Thoracic aorta (tissue), 2 donors: ENCODE results near the gene MVK. TPM values are rescaled to one million over a fixed set of nuclear protein-coding genes. Genes with fewer than 3 reads are reported as not detected.

Experiments
- ATAC-seq: fragments of 150-250 bp; one replicate; pipeline ENCODE4 v1.8.0; 2017; ENCODE audit warnings: low read depth; ENCODE audit not compliant: insufficient number of reproducible peaks, low FRiP score
- DNase-seq: peaks from one replicate; pipeline ENCODE4 v3.0.0-alpha.2; 2020; ENCODE audit warnings: low spot score
- H3K27ac ChIP-seq, 2 donors: fragments of 200-600 bp; sonication (generic); 1 replicate in 1 of 2; 2 replicates in 1 of 2; pipeline ENCODE4 v1.5.1; 2016; ENCODE audit warnings: mild to moderate bottlenecking in 2 of 2, moderate library complexity in 2 of 2
- H3K27me3 ChIP-seq: fragments of 200-600 bp; sonication (generic); replicated peaks from 2 replicates; pipeline ENCODE4 v1.6.0; 2016; ENCODE audit warnings: mild to moderate bottlenecking; ENCODE audit not compliant: insufficient read depth
- H3K36me3 ChIP-seq: fragments of 200-600 bp; sonication (generic); one replicate; pipeline ENCODE4 v1.5.1; 2016
- H3K4me1 ChIP-seq, 2 donors: fragments of 200-600 bp; sonication (generic); 1 replicate in 1 of 2; 2 replicates in 1 of 2; pipeline versions ENCODE4 v1.5.1 to v1.6.0; 2016; ENCODE audit warnings: low read depth in 2 of 2, mild to moderate bottlenecking in 1 of 2; ENCODE audit not compliant: control insufficient read depth in 1 of 2
- H3K4me3 ChIP-seq: fragments of 200-600 bp; sonication (generic); 2 replicates; pipeline ENCODE4 v1.5.1; 2016; ENCODE audit warnings: mild to moderate bottlenecking
- H3K9me3 ChIP-seq: fragments of 200-600 bp; sonication (generic); 2 replicates; pipeline ENCODE4 v1.5.1; 2016
- CTCF ChIP-seq: fragments of 200-600 bp; sonication (generic); IDR thresholded peaks from one replicate; pipeline ENCODE4 v1.5.1; 2019; ENCODE audit warnings: antibody characterized with exemption
- total RNA-seq, 2 donors: library from RNA; depleted of rRNA; stranded (reverse); fragments of >200 nt; gene quantifications; one replicate each; pipeline versions ENCODE4 v1.1.0 to v1.2.3, GENCODE V29; 2016

Gene MVK
- total RNA-seq, 2 donors from 2014 or later: 4.7 to 19.0 TPM

- Histone ChIP-seq H3K9me3 (no peaks in the 10 kb centered on the region), H3K36me3 (no peaks in the 10 kb centered on the region), H3K4me3 (no peak overlapping the region), H3K27ac (no peak overlapping the region), H3K27me3 (no peaks in the 10 kb centered on the region), H3K4me1 (no peaks in the 10 kb centered on the region)
- no peak for ATAC-seq
- no peak for DNase-seq
- no peak for TF ChIP-seq CTCF
Observed at GRCh38 chr12:109555431-109556315, 17.9 kb upstream of the MVK start.

- ATAC-seq (no peak), DNase-seq (no peak)
- TF ChIP-seq CTCF: no peak
- Histone ChIP-seq H3K36me3 (peaks cover 8% of the 10 kb centered on the region), H3K4me1 (no peaks in the 10 kb centered on the region), H3K9me3 (no peaks in the 10 kb centered on the region), H3K27ac (no peak overlapping the region), H3K4me3 (no peak overlapping the region), H3K27me3 (no peaks in the 10 kb centered on the region)
Observed at GRCh38 chr12:109557200-109557599, 16.4 kb upstream of the MVK start.

GRCh38 chr12:109557805-109558204 lies 15.8 kb upstream of the MVK start:
- H3K4me3 ChIP-seq: no peak overlapping the region
- H3K4me1 ChIP-seq: no peaks in the 10 kb centered on the region
- no peak overlapping the region for H3K27ac ChIP-seq
- DNase-seq: no peak
- TF ChIP-seq CTCF: no peak
- no peak for ATAC-seq
- no peaks in the 10 kb centered on the region for H3K9me3 ChIP-seq
- H3K27me3 ChIP-seq: no peaks in the 10 kb centered on the region
- H3K36me3 ChIP-seq: peaks cover 9% of the 10 kb centered on the region

GRCh38 chr12:109558374-109559199 lies 15.0 kb upstream of the MVK start:
- TF ChIP-seq CTCF: no peak
- ATAC-seq (no peak), DNase-seq (no peak)
- peaks cover 9% of the 10 kb centered on the region for H3K36me3 ChIP-seq
- H3K4me3 ChIP-seq: no peak overlapping the region
- H3K27me3 ChIP-seq: no peaks in the 10 kb centered on the region
- H3K4me1 ChIP-seq: no peaks in the 10 kb centered on the region
- H3K9me3 ChIP-seq: no peaks in the 10 kb centered on the region
- H3K27ac ChIP-seq: no peak overlapping the region

GRCh38 chr12:109559200-109559505 lies 14.4 kb upstream of the MVK start:
- Histone ChIP-seq H3K9me3 (no peaks in the 10 kb centered on the region), H3K27ac (no peak overlapping the region), H3K27me3 (no peaks in the 10 kb centered on the region), H3K4me1 (no peaks in the 10 kb centered on the region), H3K4me3 (no peak overlapping the region), H3K36me3 (peaks cover 12% of the 10 kb centered on the region)
- no peak for TF ChIP-seq CTCF
- ATAC-seq: no peak
- DNase-seq: no peak
